Measurements from ENCODE around the gene KCNE4. TPM values are rescaled to one million over a fixed set of nuclear protein-coding genes. Genes with fewer than 3 reads are reported as not detected.

Gene KCNE4
- total and polyA plus RNA-seq, 4 donors: 4.4 to 21.5 (median 9.8) TPM

GRCh38 chr2:223043164-223043941 lies 8.6 kb upstream of the KCNE4 start:
- DNase-seq (no peak), ATAC-seq (ENCODE audit: low FRiP score) (no peak)
- peaks cover 0 to 3% of the 10 kb centered on the region in 2 donors for H3K4me1 ChIP-seq (ENCODE audit: control insufficient read depth in 1 of 2, insufficient read depth in 2 of 2, low read length in 2 of 2)
- 75 to 80% methylated on average over 7 of the region's 7 CpGs for WGBS, 2 donors
- H3K27me3 ChIP-seq (ENCODE audit: control insufficient read depth in 1 of 2, insufficient read depth in 2 of 2, low read length in 1 of 2): no peaks in the 10 kb centered on the region
- no peaks in the 10 kb centered on the region for H3K9me3 ChIP-seq (ENCODE audit: control insufficient read depth, low read length)
- peak overlapping the region in 1 of 2 donors; percentile 25 for H3K27ac ChIP-seq (ENCODE audit: low read depth in 1 of 2, low read length in 2 of 2)
- H3K36me3 ChIP-seq (ENCODE audit: control insufficient read depth in 1 of 2, insufficient read depth in 2 of 2, low read length in 1 of 2): no peaks in the 10 kb centered on the region
- no peak overlapping the region for H3K4me3 ChIP-seq (ENCODE audit: low read length in 2 of 2)
- intact Hi-C loops (cut with DNase I): no loop called here

- DNase-seq: no peak
- Histone ChIP-seq H3K9me3 (ENCODE audit: control insufficient read depth, low read length) (no peaks in the 10 kb centered on the region), H3K27me3 (ENCODE audit: control insufficient read depth in 1 of 2, insufficient read depth in 2 of 2, low read length in 1 of 2) (no peaks in the 10 kb centered on the region), H3K4me1 (ENCODE audit: control insufficient read depth in 1 of 2, insufficient read depth in 2 of 2, low read length in 2 of 2) (peaks cover 0 to 3% of the 10 kb centered on the region in 2 donors), H3K4me3 (ENCODE audit: low read length in 2 of 2) (no peak overlapping the region), H3K27ac (ENCODE audit: low read depth in 1 of 2, low read length in 2 of 2) (no peak overlapping the region), H3K36me3 (ENCODE audit: control insufficient read depth in 1 of 2, insufficient read depth in 2 of 2, low read length in 1 of 2) (no peaks in the 10 kb centered on the region)
- WGBS, 2 donors: 88 to 92% methylated on average over 12 of the region's 12 CpGs
- intact Hi-C loops (cut with DNase I): no loop called here
- ATAC-seq (ENCODE audit: low FRiP score): no peak
Observed at GRCh38 chr2:223044092-223044836, 7.7 kb upstream of the KCNE4 start.

- DNase-seq (no peak), ATAC-seq (ENCODE audit: low FRiP score) (no peak)
- peak overlapping the region in 1 of 2 donors; percentile 30 for H3K27ac ChIP-seq (ENCODE audit: low read depth in 1 of 2, low read length in 2 of 2)
- no peak overlapping the region for H3K4me3 ChIP-seq (ENCODE audit: low read length in 2 of 2)
- 93 to 95% methylated on average over 5 of the region's 5 CpGs for WGBS, 2 donors
- no peaks in the 10 kb centered on the region for H3K36me3 ChIP-seq (ENCODE audit: control insufficient read depth in 1 of 2, insufficient read depth in 2 of 2, low read length in 1 of 2)
- H3K9me3 ChIP-seq (ENCODE audit: control insufficient read depth, low read length): no peaks in the 10 kb centered on the region
- intact Hi-C loops (cut with DNase I): no loop called here
- H3K4me1 ChIP-seq (ENCODE audit: control insufficient read depth in 1 of 2, insufficient read depth in 2 of 2, low read length in 2 of 2): peaks cover 0 to 3% of the 10 kb centered on the region in 2 donors
- no peaks in the 10 kb centered on the region for H3K27me3 ChIP-seq (ENCODE audit: control insufficient read depth in 1 of 2, insufficient read depth in 2 of 2, low read length in 1 of 2)
Observed at GRCh38 chr2:223044916-223045700, 6.9 kb upstream of the KCNE4 start.

GRCh38 chr2:223046470-223047040 lies 5.4 kb upstream of the KCNE4 start:
- DNase-seq: no peak
- intact Hi-C loops (cut with DNase I): no loop called here
- H3K9me3 ChIP-seq (ENCODE audit: control insufficient read depth, low read length): no peaks in the 10 kb centered on the region
- no peak for ATAC-seq (ENCODE audit: low FRiP score)
- no peaks in the 10 kb centered on the region for H3K27me3 ChIP-seq (ENCODE audit: control insufficient read depth in 1 of 2, insufficient read depth in 2 of 2, low read length in 1 of 2)
- H3K4me3 ChIP-seq (ENCODE audit: low read length in 2 of 2): no peak overlapping the region
- peaks cover 4 to 5% of the 10 kb centered on the region in 2 donors for H3K4me1 ChIP-seq (ENCODE audit: control insufficient read depth in 1 of 2, insufficient read depth in 2 of 2, low read length in 2 of 2)
- H3K36me3 ChIP-seq (ENCODE audit: control insufficient read depth in 1 of 2, insufficient read depth in 2 of 2, low read length in 1 of 2): no peaks in the 10 kb centered on the region
- peak overlapping the region in 1 of 2 donors; percentile 67 for H3K27ac ChIP-seq (ENCODE audit: low read depth in 1 of 2, low read length in 2 of 2)
- WGBS, 2 donors: 53 to 68% methylated on average over 2 of the region's 2 CpGs

- peak in 1 of 2 donors; percentile 54 for DNase-seq
- Histone ChIP-seq H3K36me3 (ENCODE audit: control insufficient read depth in 1 of 2, insufficient read depth in 2 of 2, low read length in 1 of 2) (no peaks in the 10 kb centered on the region), H3K27me3 (ENCODE audit: control insufficient read depth in 1 of 2, insufficient read depth in 2 of 2, low read length in 1 of 2) (no peaks in the 10 kb centered on the region), H3K9me3 (ENCODE audit: control insufficient read depth, low read length) (no peaks in the 10 kb centered on the region), H3K27ac (ENCODE audit: low read depth in 1 of 2, low read length in 2 of 2) (peak overlapping the region; percentile 21 to 64), H3K4me3 (ENCODE audit: low read length in 2 of 2) (no peak overlapping the region), H3K4me1 (ENCODE audit: control insufficient read depth in 1 of 2, insufficient read depth in 2 of 2, low read length in 2 of 2) (peaks cover 4 to 5% of the 10 kb centered on the region in 2 donors)
- peak; percentile 41 for ATAC-seq (ENCODE audit: low FRiP score)
- WGBS, 2 donors: 4 to 5% methylated on average over 4 of the region's 4 CpGs
- intact Hi-C loops (cut with DNase I): no loop called here
Observed at GRCh38 chr2:223047260-223047761, 4.7 kb upstream of the KCNE4 start.

GRCh38 chr2:223048519-223048918 lies 3.5 kb upstream of the KCNE4 start:
- Histone ChIP-seq H3K9me3 (ENCODE audit: control insufficient read depth, low read length) (no peaks in the 10 kb centered on the region), H3K27me3 (ENCODE audit: control insufficient read depth in 1 of 2, insufficient read depth in 2 of 2, low read length in 1 of 2) (no peaks in the 10 kb centered on the region), H3K4me3 (ENCODE audit: low read length in 2 of 2) (no peak overlapping the region), H3K27ac (ENCODE audit: low read depth in 1 of 2, low read length in 2 of 2) (no peak overlapping the region), H3K36me3 (ENCODE audit: control insufficient read depth in 1 of 2, insufficient read depth in 2 of 2, low read length in 1 of 2) (no peaks in the 10 kb centered on the region), H3K4me1 (ENCODE audit: control insufficient read depth in 1 of 2, insufficient read depth in 2 of 2, low read length in 2 of 2) (peaks cover 4 to 5% of the 10 kb centered on the region in 2 donors)
- ATAC-seq (ENCODE audit: low FRiP score) (no peak), DNase-seq (no peak)
- intact Hi-C loops (cut with DNase I): no loop called here
- 88 to 89% methylated on average over 1 of the region's 1 CpG for WGBS, 2 donors

GRCh38 chr2:223049356-223049755 lies 2.6 kb upstream of the KCNE4 start:
- ATAC-seq (ENCODE audit: low FRiP score) (no peak), DNase-seq (no peak)
- Histone ChIP-seq H3K27me3 (ENCODE audit: control insufficient read depth in 1 of 2, insufficient read depth in 2 of 2, low read length in 1 of 2) (no peaks in the 10 kb centered on the region), H3K9me3 (ENCODE audit: control insufficient read depth, low read length) (no peaks in the 10 kb centered on the region), H3K4me3 (ENCODE audit: low read length in 2 of 2) (no peak overlapping the region), H3K4me1 (ENCODE audit: control insufficient read depth in 1 of 2, insufficient read depth in 2 of 2, low read length in 2 of 2) (peaks cover 4 to 5% of the 10 kb centered on the region in 2 donors), H3K36me3 (ENCODE audit: control insufficient read depth in 1 of 2, insufficient read depth in 2 of 2, low read length in 1 of 2) (no peaks in the 10 kb centered on the region), H3K27ac (ENCODE audit: low read depth in 1 of 2, low read length in 2 of 2) (no peak overlapping the region)
- 96 to 97% methylated on average over 4 of the region's 4 CpGs for WGBS, 2 donors
- intact Hi-C loops (cut with DNase I): no loop called here

- intact Hi-C loops (cut with DNase I): loop anchor here (2.0 to 10.0 kb wide), 4 partner anchors 53 to 415 kb away; no protein-coding TSS in a partner anchor
- Histone ChIP-seq H3K27ac (ENCODE audit: low read depth in 1 of 2, low read length in 2 of 2) (no peak overlapping the region), H3K36me3 (ENCODE audit: control insufficient read depth in 1 of 2, insufficient read depth in 2 of 2, low read length in 1 of 2) (no peaks in the 10 kb centered on the region), H3K4me1 (ENCODE audit: control insufficient read depth in 1 of 2, insufficient read depth in 2 of 2, low read length in 2 of 2) (peaks cover 4 to 5% of the 10 kb centered on the region in 2 donors), H3K9me3 (ENCODE audit: control insufficient read depth, low read length) (no peaks in the 10 kb centered on the region), H3K4me3 (ENCODE audit: low read length in 2 of 2) (no peak overlapping the region), H3K27me3 (ENCODE audit: control insufficient read depth in 1 of 2, insufficient read depth in 2 of 2, low read length in 1 of 2) (no peaks in the 10 kb centered on the region)
- no peak for DNase-seq
- ATAC-seq (ENCODE audit: low FRiP score): no peak
- 26 to 29% methylated on average over 3 of the region's 3 CpGs for WGBS, 2 donors
Observed at GRCh38 chr2:223050188-223050587, 1.8 kb upstream of the KCNE4 start.
